ENCODE measurements around the gene RTF2. TPM values are rescaled to one million over a fixed set of nuclear protein-coding genes. Genes with fewer than 3 reads are reported as not detected.

The RTF2 gene, protein sequence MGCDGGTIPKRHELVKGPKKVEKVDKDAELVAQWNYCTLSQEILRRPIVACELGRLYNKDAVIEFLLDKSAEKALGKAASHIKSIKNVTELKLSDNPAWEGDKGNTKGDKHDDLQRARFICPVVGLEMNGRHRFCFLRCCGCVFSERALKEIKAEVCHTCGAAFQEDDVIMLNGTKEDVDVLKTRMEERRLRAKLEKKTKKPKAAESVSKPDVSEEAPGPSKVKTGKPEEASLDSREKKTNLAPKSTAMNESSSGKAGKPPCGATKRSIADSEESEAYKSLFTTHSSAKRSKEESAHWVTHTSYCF
- total RNA-seq (10 to 100 TPM; 71.5 to 98.8 TPM), polyA plus RNA-seq (100 to 1,000 TPM in 1 of 2 donors, 10 to 100 TPM in 1; 63.8 to 103 TPM)
- long read RNA-seq, donor 1, transcript RTF2-202 (9 exons, 2,212 nt): major isoform, 49 of 65 reads
- long read RNA-seq, donor 1, partial matches to known transcripts: 11 of 65 reads
- long read RNA-seq, donor 1, other reads (novel, unspliced or antisense): 0 of 65 reads
- long read RNA-seq, donor 2, transcript RTF2-202 (9 exons, 2,212 nt): major isoform, 14 of 23 reads
- long read RNA-seq, donor 2, partial matches to known transcripts: 9 of 23 reads
- long read RNA-seq, donor 2, other reads (novel, unspliced or antisense): 0 of 23 reads
- long read RNA-seq, donor 3, transcript RTF2-202 (9 exons, 2,212 nt): major isoform, 13 of 42 reads
- long read RNA-seq, donor 3, partial matches to known transcripts: 24 of 42 reads
- long read RNA-seq, donor 3, other reads (novel, unspliced or antisense): 5 of 42 reads
- long read RNA-seq, donor 4, transcript RTF2-202 (9 exons, 2,212 nt): major isoform, 18 of 30 reads
- long read RNA-seq, donor 4, partial matches to known transcripts: 12 of 30 reads
- long read RNA-seq, donor 4, other reads (novel, unspliced or antisense): 0 of 30 reads
- long read RNA-seq, donor 5, transcript RTF2-202 (9 exons, 2,212 nt): major isoform, 44 of 77 reads
- long read RNA-seq, donor 5, partial matches to known transcripts: 33 of 77 reads
- long read RNA-seq, donor 5, other reads (novel, unspliced or antisense): 0 of 77 reads

- H3K4me1 ChIP-seq (ENCODE audit: control insufficient read depth in 5 of 5, insufficient read depth in 5 of 5, low read length in 5 of 5): peaks cover 0 to 18% (median 8%) of the 10 kb centered on the region in 5 donors
- WGBS, 2 donors: 0% methylated on average over 55 of the region's 55 CpGs
- peaks cover 3 to 15% (median 4%) of the 10 kb centered on the region in 4 donors for H3K36me3 ChIP-seq (ENCODE audit: control insufficient read depth in 4 of 4, insufficient read depth in 4 of 4, low read length in 4 of 4)
- no peaks in the 10 kb centered on the region for H3K9me3 ChIP-seq (ENCODE audit: control insufficient read depth in 4 of 4, insufficient read depth in 3 of 4, low read length in 3 of 4)
- peak; percentile 96 to 97 (median 97) for DNase-seq
- peak; percentile 98 for ATAC-seq (ENCODE audit: insufficient read depth, low FRiP score)
- H3K27ac ChIP-seq (ENCODE audit: low read depth in 1 of 2, low read length in 1 of 2): peak within 1 kb of the TSS; percentile 76 to 88
- H3K27me3 ChIP-seq (ENCODE audit: control insufficient read depth in 3 of 3, insufficient read depth in 3 of 3, low read length in 2 of 3): no peaks in the 10 kb centered on the region
- H3K9ac ChIP-seq (ENCODE audit: insufficient read depth in 1 of 2, low read length in 2 of 2): peak within 1 kb of the TSS; percentile 91 to 96
- no peak for TF ChIP-seq CTCF (IDR thresholded peaks at IDR 0.05; ENCODE audit: control extremely low read depth, extremely low read depth)
- H3K4me3 ChIP-seq: peak within 1 kb of the TSS; percentile 75
These were observed at the start of gene RTF2 for GRCh38 chr20:56468316-56469076. RTF2 (plus strand) TSS chr20:56468627; CDS start chr20:56468698, 71 bp downstream.

DNA sequence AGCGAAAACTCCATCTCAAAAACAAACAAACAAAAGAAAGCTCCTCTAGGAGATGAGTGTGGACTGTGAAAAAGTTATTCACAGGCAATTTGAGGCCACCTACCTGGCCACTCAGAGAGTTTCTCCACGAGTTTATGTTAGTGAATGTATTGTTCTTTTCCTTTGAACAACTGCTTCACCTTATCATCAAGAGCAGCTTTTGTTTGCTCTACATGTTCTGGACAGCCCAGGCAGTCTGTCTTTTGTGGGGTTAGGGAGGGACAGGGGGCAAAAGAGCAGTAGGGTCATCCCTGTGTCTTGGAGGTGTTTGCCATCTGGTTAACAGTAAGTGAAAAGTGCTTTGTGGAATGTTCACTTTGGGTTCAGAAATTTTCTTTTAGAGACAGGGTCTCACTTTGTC lies 48.4 kb upstream of the RTF2 start:
- Histone ChIP-seq H3K4me1 (ENCODE audit: control insufficient read depth in 5 of 5, insufficient read depth in 5 of 5, low read length in 5 of 5) (peaks cover 0 to 52% (median 9%) of the 10 kb centered on the region in 5 donors), H3K27me3 (ENCODE audit: control insufficient read depth in 3 of 3, insufficient read depth in 3 of 3, low read length in 2 of 3) (no peaks in the 10 kb centered on the region), H3K4me3 (no peak overlapping the region), H3K9ac (ENCODE audit: insufficient read depth in 1 of 2, low read length in 2 of 2) (no peak overlapping the region), H3K9me3 (ENCODE audit: control insufficient read depth in 4 of 4, insufficient read depth in 3 of 4, low read length in 3 of 4) (no peaks in the 10 kb centered on the region), H3K27ac (ENCODE audit: low read depth in 1 of 2, low read length in 1 of 2) (no peak overlapping the region), H3K36me3 (ENCODE audit: control insufficient read depth in 4 of 4, insufficient read depth in 4 of 4, low read length in 4 of 4) (peaks cover 0 to 32% (median under 1%) of the 10 kb centered on the region in 4 donors)
- 66 to 67% methylated on average over 2 of the region's 2 CpGs for WGBS, 2 donors
- no peak for DNase-seq
- TF ChIP-seq CTCF (IDR thresholded peaks at IDR 0.05; ENCODE audit: control extremely low read depth, extremely low read depth): no peak
- no peak for ATAC-seq (ENCODE audit: insufficient read depth, low FRiP score)

- Histone ChIP-seq H3K4me3 (no peak overlapping the region), H3K36me3 (ENCODE audit: control insufficient read depth in 4 of 4, insufficient read depth in 4 of 4, low read length in 4 of 4) (peaks cover 0 to 28% (median under 1%) of the 10 kb centered on the region in 4 donors), H3K27me3 (ENCODE audit: control insufficient read depth in 3 of 3, insufficient read depth in 3 of 3, low read length in 2 of 3) (no peaks in the 10 kb centered on the region), H3K4me1 (ENCODE audit: control insufficient read depth in 5 of 5, insufficient read depth in 5 of 5, low read length in 5 of 5) (peaks cover 0 to 54% (median 9%) of the 10 kb centered on the region in 5 donors), H3K9me3 (ENCODE audit: control insufficient read depth in 4 of 4, insufficient read depth in 3 of 4, low read length in 3 of 4) (no peaks in the 10 kb centered on the region), H3K9ac (ENCODE audit: insufficient read depth in 1 of 2, low read length in 2 of 2) (no peak overlapping the region), H3K27ac (ENCODE audit: low read depth in 1 of 2, low read length in 1 of 2) (no peak overlapping the region)
- ATAC-seq (ENCODE audit: insufficient read depth, low FRiP score) (no peak), DNase-seq (no peak)
- no peak for TF ChIP-seq CTCF (IDR thresholded peaks at IDR 0.05; ENCODE audit: control extremely low read depth, extremely low read depth)
- WGBS, 2 donors: 71 to 76% methylated on average over 11 of the region's 11 CpGs
These were observed 47.3 kb upstream of the RTF2 start for GRCh38 chr20:56420940-56421688.
